ENCODE data around the gene RASGRF2. TPM values are rescaled to one million over a fixed set of nuclear protein-coding genes. Genes with fewer than 3 reads are reported as not detected.

RASGRF2 gene
- total and polyA plus RNA-seq, 9 of the 15 experiments (the other 6 are each of a cell fraction or from before 2014, with no cell fraction given) = 0.01 to 0.22 (median 0.08) TPM; not detected in 2

DNA sequence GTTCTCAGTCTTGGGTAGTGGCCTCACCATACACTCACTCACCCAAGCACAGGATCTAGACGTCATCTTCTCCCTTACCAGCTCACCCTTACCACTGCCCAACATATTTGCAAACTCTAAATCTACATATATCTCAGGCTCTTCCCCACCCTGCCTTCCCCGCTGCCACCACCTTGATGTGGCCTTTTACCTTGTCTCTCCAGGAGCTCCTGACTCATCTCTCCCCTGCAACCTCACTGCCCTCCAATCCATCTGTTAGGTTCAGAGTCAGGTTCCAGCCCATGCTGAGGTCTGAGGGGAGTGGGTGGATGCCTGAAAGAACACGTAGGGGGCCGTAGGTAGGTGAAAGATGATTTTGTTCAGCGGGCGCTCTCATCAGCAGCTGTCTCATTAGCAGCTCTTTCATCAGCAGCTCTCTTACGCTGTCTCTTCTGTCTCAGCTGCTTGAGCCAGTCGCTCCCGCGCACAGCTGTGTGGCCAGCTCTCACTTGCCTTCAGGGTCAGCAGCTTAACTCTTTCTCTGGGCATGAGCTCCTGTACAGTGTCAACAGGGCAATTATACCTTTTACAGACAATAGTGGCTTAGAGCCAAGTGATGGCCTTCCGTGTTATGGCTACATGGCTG is 249.8 kb downstream of the RASGRF2 start:
- intact Hi-C loops (cut with micrococcal nuclease) (loop anchor here (5.0 kb wide), 1 partner anchor 87 kb away; no protein-coding TSS in a partner anchor), in situ Hi-C loops (cut with MboI) (no loop called here)
- WGBS (ENCODE audit: insufficient coverage, low coverage, missing lambda C conversion rate) = 0% methylated on average over 9 of the region's 11 CpGs
- Histone ChIP-seq H3K9me1 (ENCODE audit: control insufficient read depth, insufficient read depth, low read length) (no peaks in the 10 kb centered on the region), H4K20me1 (replicated peaks; ENCODE audit: control insufficient read depth, insufficient read depth, low read length) (no peaks in the 10 kb centered on the region), H3K4me3 (no peak overlapping the region), H3K36me3 (ENCODE audit: control insufficient read depth, insufficient read depth, low read length) (no peaks in the 10 kb centered on the region), H3K79me2 (ENCODE audit: control insufficient read depth, insufficient read depth, low read length) (no peaks in the 10 kb centered on the region), H3K4me1 (replicated peaks in 1 of 2; ENCODE audit: control insufficient read depth in 2 of 2, insufficient read depth in 2 of 2, low read length in 2 of 2) (no peaks in the 10 kb centered on the region), H3K27ac (ENCODE audit: extremely low read depth, low read depth, low read length) (no peak overlapping the region), H3K27me3 (ENCODE audit: control insufficient read depth in 2 of 2, insufficient read depth in 2 of 2, low read length in 2 of 2) (peaks cover 36 to 55% of the 10 kb centered on the region in 2 experiments), H3K9me3 (replicated peaks; ENCODE audit: control insufficient read depth, insufficient read depth, low read depth, low read length) (no peaks in the 10 kb centered on the region), H3K4me2 (ENCODE audit: insufficient read depth, low read length) (no peak overlapping the region), H2AFZ (ENCODE audit: low read depth, low read length) (no peak overlapping the region), H3K9ac (ENCODE audit: insufficient read depth in 1 of 2, low read depth in 2 of 2, low read length in 2 of 2) (no peak overlapping the region)
- ChIA-PET POLR2A (interaction anchor here (0.8 kb wide), 1 partner anchor 9 kb away, joined by 3 read pairs; no protein-coding TSS in a partner anchor), CTCF (ENCODE audit: low intra/inter-chr PET ratio) (no interaction called here)
- DNase-seq (ENCODE audit: extremely low read depth in 1 of 4, low spot score in 3 of 4) (no peak), ATAC-seq (no peak), FAIRE-seq (no peak)
- no peak for TF ChIP-seq THRAP3 (IDR thresholded peaks at IDR 0.05; ENCODE audit: borderline replicate concordance)
- no peak for TF ChIP-seq CBX5 (IDR thresholded peaks at IDR 0.05; ENCODE audit: borderline replicate concordance, low read depth)
- TF ChIP-seq PHB (CRISPR knock-in tag; IDR thresholded peaks at IDR 0.05) = no peak
- TF ChIP-seq HEY1 (CRISPR knock-in tag; IDR thresholded peaks at IDR 0.05; ENCODE audit: borderline replicate concordance) = no peak
- TF ChIP-seq HNRNPH1 (optimal IDR thresholded peaks at IDR 0.05; ENCODE audit: low read depth, low read length) = no peak
- TF ChIP-seq, protein P1, sequence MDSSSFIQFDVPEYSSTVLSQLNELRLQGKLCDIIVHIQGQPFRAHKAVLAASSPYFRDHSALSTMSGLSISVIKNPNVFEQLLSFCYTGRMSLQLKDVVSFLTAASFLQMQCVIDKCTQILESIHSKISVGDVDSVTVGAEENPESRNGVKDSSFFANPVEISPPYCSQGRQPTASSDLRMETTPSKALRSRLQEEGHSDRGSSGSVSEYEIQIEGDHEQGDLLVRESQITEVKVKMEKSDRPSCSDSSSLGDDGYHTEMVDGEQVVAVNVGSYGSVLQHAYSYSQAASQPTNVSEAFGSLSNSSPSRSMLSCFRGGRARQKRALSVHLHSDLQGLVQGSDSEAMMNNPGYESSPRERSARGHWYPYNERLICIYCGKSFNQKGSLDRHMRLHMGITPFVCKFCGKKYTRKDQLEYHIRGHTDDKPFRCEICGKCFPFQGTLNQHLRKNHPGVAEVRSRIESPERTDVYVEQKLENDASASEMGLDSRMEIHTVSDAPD (CRISPR knock-in tag; IDR thresholded peaks at IDR 0.05) = no peak
- TF ChIP-seq, protein P2, sequence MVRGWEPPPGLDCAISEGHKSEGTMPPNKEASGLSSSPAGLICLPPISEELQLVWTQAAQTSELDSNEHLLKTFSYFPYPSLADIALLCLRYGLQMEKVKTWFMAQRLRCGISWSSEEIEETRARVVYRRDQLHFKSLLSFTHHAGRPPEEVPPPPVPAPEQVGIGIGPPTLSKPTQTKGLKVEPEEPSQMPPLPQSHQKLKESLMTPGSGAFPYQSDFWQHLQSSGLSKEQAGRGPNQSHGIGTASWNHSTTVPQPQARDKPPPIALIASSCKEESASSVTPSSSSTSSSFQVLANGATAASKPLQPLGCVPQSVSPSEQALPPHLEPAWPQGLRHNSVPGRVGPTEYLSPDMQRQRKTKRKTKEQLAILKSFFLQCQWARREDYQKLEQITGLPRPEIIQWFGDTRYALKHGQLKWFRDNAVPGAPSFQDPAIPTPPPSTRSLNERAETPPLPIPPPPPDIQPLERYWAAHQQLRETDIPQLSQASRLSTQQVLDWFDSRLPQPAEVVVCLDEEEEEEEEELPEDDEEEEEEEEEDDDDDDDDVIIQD (CRISPR knock-in tag; IDR thresholded peaks at IDR 0.05) = no peak
- TF ChIP-seq CCAR2 (IDR thresholded peaks at IDR 0.05; ENCODE audit: low read depth, low read length) = no peak
- no peak for TF ChIP-seq ZNF696 (CRISPR knock-in tag; conservative IDR thresholded peaks at IDR 0.05)
- no peak for TF ChIP-seq SAFB2 (IDR thresholded peaks at IDR 0.05; ENCODE audit: borderline replicate concordance, low read depth, low read length, severe bottlenecking)
- TF ChIP-seq, protein P3, sequence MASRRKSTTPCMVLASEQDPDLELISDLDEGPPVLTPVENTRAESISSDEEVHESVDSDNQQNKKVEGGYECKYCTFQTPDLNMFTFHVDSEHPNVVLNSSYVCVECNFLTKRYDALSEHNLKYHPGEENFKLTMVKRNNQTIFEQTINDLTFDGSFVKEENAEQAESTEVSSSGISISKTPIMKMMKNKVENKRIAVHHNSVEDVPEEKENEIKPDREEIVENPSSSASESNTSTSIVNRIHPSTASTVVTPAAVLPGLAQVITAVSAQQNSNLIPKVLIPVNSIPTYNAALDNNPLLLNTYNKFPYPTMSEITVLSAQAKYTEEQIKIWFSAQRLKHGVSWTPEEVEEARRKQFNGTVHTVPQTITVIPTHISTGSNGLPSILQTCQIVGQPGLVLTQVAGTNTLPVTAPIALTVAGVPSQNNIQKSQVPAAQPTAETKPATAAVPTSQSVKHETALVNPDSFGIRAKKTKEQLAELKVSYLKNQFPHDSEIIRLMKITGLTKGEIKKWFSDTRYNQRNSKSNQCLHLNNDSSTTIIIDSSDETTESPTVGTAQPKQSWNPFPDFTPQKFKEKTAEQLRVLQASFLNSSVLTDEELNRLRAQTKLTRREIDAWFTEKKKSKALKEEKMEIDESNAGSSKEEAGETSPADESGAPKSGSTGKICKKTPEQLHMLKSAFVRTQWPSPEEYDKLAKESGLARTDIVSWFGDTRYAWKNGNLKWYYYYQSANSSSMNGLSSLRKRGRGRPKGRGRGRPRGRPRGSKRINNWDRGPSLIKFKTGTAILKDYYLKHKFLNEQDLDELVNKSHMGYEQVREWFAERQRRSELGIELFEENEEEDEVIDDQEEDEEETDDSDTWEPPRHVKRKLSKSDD (conservative IDR thresholded peaks at IDR 0.05; ENCODE audit: low read length) = no peak
- no peak for TF ChIP-seq SIX5 (IDR thresholded peaks at IDR 0.05; ENCODE audit: borderline replicate concordance in 1 of 2, insufficient read depth in 1 of 2, low read depth in 1 of 2, low read length in 2 of 2)
- TF ChIP-seq HIVEP1 (CRISPR knock-in tag; IDR thresholded peaks at IDR 0.05) = no peak
- no TSS peak for BruUV-seq (replicated peaks)

Measured in K562 (cell line).